Renal cortex interstitium (tissue), 15 donors: Measurements from ENCODE around the gene RPH3AL. TPM values are rescaled to one million over a fixed set of nuclear protein-coding genes. Genes with fewer than 3 reads are reported as not detected.

ENCODE experiments used
- DNase-seq, 11 donors: peaks; one replicate each; pipeline ENCODE4 v3.0.0-alpha.2; 2013; ENCODE audit warnings: low read depth in 9 of 11, low spot score in 4 of 11; ENCODE audit errors: extremely low read depth in 1 of 11
- long read RNA-seq, 16 experiments: transcript quantifications; one replicate each; lab custom pipeline, GENCODE V29; 2026
- polyA plus RNA-seq, 3 donors: library from polyadenylated mRNA; unstranded; fragments of 120-200 nt; gene quantifications; one replicate each; pipeline ENCODE4 v1.2.1, GENCODE V29; 2013; ENCODE audit not compliant: insufficient read length in 3 of 3

The RPH3AL gene
- polyA plus RNA-seq = 10 to 100 TPM; 12.7 to 31.3 (median 17.6) TPM
- long read RNA-seq, donor 1, transcript RPH3AL-209 (2 exons, 880 nt) = major isoform, 5 of 15 reads
- long read RNA-seq, donor 1, partial matches to known transcripts = 8 of 15 reads
- long read RNA-seq, donor 1, other reads (novel, unspliced or antisense) = 0 of 15 reads
- long read RNA-seq, donor 2, partial matches to known transcripts = 15 of 27 reads
- long read RNA-seq, donor 2, other reads (novel, unspliced or antisense) = 12 of 27 reads
- long read RNA-seq, donor 3, partial matches to known transcripts = 9 of 11 reads
- long read RNA-seq, donor 3, other reads (novel, unspliced or antisense) = 0 of 11 reads
- long read RNA-seq, donor 4, partial matches to known transcripts = 12 of 81 reads
- long read RNA-seq, donor 4, other reads (novel, unspliced or antisense) = 68 of 81 reads
- long read RNA-seq, donor 5 = 0 reads
- long read RNA-seq, donor 6 = 0 reads
- long read RNA-seq, donor 7, partial matches to known transcripts = 7 of 7 reads
- long read RNA-seq, donor 7, other reads (novel, unspliced or antisense) = 0 of 7 reads
- long read RNA-seq, donor 8 = 0 reads
- long read RNA-seq, donor 9 = 0 reads
- long read RNA-seq, donor 10, partial matches to known transcripts = 15 of 74 reads
- long read RNA-seq, donor 10, other reads (novel, unspliced or antisense) = 59 of 74 reads
- long read RNA-seq, donor 11, partial matches to known transcripts = 0 of 1 reads
- long read RNA-seq, donor 11, other reads (novel, unspliced or antisense) = 0 of 1 reads
- long read RNA-seq, donor 12, partial matches to known transcripts = 22 of 227 reads
- long read RNA-seq, donor 12, other reads (novel, unspliced or antisense) = 205 of 227 reads
- long read RNA-seq, donor 13 = 0 reads
- long read RNA-seq, donor 14, partial matches to known transcripts = 100 of 118 reads
- long read RNA-seq, donor 14, other reads (novel, unspliced or antisense) = 18 of 118 reads
- long read RNA-seq, donor 15, partial matches to known transcripts = 5 of 13 reads
- long read RNA-seq, donor 15, other reads (novel, unspliced or antisense) = 8 of 13 reads
- long read RNA-seq, donor 16, partial matches to known transcripts = 145 of 177 reads
- long read RNA-seq, donor 16, other reads (novel, unspliced or antisense) = 32 of 177 reads

GRCh38 chr17:352421-353212, at the start of gene RPH3AL:
RPH3AL (minus strand) TSS chr17:352807; CDS start chr17:327543, 25,264 bp downstream.
- DNase-seq = peak in 7 of 11 donors; percentile 70 to 87 (median 76)

GRCh38 chr17:400257-400656, 47.6 kb upstream of the RPH3AL start:
- no peak for DNase-seq

GRCh38 chr17:396788-397187, 44.2 kb upstream of the RPH3AL start:
- DNase-seq = no peak

- DNase-seq = no peak
These were observed 43.4 kb upstream of the RPH3AL start for GRCh38 chr17:395974-396373.

- no peak for DNase-seq
These were observed 42.6 kb upstream of the RPH3AL start for GRCh38 chr17:395179-395578.

- DNase-seq = no peak
These were observed 42.1 kb upstream of the RPH3AL start for GRCh38 chr17:394718-395095.

- no peak for DNase-seq
These were observed 41.5 kb upstream of the RPH3AL start for GRCh38 chr17:393806-394717.

GRCh38 chr17:391850-392249, 39.2 kb upstream of the RPH3AL start:
- no peak for DNase-seq

- no peak for DNase-seq
These were observed 37.4 kb upstream of the RPH3AL start for GRCh38 chr17:390025-390424.

- no peak for DNase-seq
These were observed 35.5 kb upstream of the RPH3AL start for GRCh38 chr17:388087-388486.

- DNase-seq = peak in 2 of 11 donors; percentile 42 to 55
These were observed 33.7 kb upstream of the RPH3AL start for GRCh38 chr17:386141-386876.

GRCh38 chr17:385836-386140, 33.2 kb upstream of the RPH3AL start:
- no peak for DNase-seq

GRCh38 chr17:385178-385835, 32.7 kb upstream of the RPH3AL start:
- DNase-seq = peak in 2 of 11 donors; percentile 28 to 44

GRCh38 chr17:384622-385177, 32.1 kb upstream of the RPH3AL start:
- DNase-seq = no peak

GRCh38 chr17:383771-384621, 31.4 kb upstream of the RPH3AL start:
- no peak for DNase-seq
